Left renal pelvis (tissue), 4 donors: ENCODE results near the gene BEND3. TPM values are rescaled to one million over a fixed set of nuclear protein-coding genes. Genes with fewer than 3 reads are reported as not detected.
"Not testable (repeated sequence)": the region's sequence is repeated elsewhere in the genome, so short reads cannot be mapped to it uniquely, and the experiment has no call there.

ENCODE experiments used
- DNase-seq, 4 donors: peaks; one replicate each; pipeline ENCODE4 v3.0.0-alpha.2; 2013; ENCODE audit warnings: low read depth in 4 of 4, low spot score in 3 of 4
- polyA plus RNA-seq, 4 donors: library from polyadenylated mRNA; unstranded; fragments of 120-200 nt; gene quantifications; one replicate each; pipeline ENCODE4 v1.2.1, GENCODE V29; 2013; ENCODE audit not compliant: insufficient read length in 4 of 4

BEND3 gene
- 10 to 100 TPM in 1 of 4 donors, 1 to 10 TPM in 3; 3.8 to 11.0 (median 9.1) TPM for polyA plus RNA-seq

DNA sequence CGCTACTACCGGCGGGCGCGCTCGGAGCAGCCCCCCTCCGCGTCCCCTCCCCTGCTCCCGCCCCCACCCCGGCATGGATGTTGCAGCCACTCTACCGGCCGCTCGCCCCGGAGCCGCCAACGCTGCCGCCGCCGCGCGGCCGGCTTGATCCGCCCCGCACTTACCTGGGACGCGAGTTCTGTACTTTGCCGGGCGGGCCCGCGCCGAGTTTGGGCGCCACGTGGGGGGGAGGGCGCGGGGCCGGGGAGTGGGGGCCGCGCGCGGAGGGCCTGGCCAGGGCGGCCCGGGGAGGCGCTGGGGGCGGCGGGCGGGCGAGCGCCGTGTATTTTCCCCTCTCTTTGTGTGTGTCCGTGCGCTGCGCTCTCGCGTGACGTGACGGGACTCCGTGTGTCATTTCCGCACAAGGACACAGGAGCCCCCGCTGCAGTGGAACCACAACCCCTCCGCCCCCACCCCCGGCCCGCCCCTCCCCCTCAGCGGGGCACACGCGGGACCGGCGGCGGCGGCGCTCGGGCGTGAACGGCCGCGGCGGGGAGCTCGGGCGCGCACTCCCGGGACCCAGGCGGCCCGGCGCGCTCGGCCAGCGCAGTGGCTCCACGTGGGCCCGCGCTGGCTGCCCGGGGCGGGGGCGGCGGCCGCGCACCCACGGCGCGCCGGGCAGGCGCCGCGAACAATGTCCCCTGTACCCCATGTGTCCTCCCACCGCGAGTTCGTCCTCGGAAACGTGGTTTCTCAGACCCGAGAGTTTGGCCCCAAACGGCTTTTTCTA, at the start of gene BEND3:
TSS of gene BEND3 (minus strand) at position 590 of the 769 bp plus-strand sequence. CDS start 16,230 bp downstream, outside the sequence.
- peak in 1 of 4 donors; percentile 24 for DNase-seq

DNA sequence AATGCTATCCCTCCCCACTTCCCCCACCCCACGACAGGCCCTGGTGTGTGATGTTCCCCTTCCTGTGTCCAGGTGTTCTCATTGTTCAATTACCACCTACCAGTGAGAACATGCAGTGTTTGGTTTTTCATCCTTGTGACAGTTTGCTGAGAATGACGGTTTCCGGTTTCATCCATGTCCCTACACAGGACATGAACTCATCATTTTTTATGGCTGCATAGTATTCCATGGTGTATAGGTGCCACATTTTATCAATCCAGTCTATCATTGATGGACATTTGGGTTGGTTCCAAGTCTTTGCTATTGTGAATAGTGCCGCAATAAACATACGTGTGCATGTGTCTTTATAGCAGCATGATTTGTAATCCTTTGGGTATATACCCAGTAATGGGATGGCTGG, 49.0 kb upstream of the BEND3 start:
- DNase-seq: not testable (repeated sequence)

DNA sequence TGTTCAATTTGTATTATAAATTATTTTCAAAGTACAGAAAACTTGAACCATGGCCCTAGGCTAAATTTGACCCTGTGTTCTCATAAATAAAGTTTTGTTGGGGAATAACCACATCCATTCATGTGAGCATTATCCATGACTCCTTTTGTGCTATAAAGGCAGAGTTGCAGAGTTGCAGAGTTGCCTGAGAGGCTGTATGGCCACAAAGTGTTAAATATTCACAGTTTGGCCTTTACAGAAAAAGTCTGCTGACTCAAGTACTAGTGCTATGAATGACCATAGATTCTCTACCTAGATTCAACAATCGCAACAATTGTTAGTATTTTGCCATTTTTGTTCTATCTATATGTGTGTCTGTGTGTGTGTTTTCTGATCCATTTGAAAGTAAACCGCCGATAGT, 46.2 kb upstream of the BEND3 start:
- no peak for DNase-seq

DNA sequence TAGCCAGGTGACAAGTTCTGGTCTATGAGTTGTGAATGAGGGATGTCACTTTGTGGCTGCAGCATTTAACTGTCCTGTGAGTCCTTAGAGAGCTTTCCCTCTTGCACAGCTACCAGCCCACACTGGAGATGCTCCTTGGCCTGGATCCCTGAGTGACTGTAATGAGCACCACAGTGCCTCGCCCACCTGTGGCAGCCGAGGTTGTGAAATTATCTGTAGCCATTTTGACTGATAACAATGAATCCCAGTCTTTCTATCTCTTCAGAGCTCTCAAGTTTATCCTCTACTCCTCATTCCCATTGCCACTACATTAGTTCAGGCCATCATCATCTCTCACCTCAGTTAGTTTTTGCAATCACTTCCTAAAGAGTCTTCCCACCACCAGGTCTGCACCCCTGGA, 41.3 kb upstream of the BEND3 start:
- no peak for DNase-seq

DNA sequence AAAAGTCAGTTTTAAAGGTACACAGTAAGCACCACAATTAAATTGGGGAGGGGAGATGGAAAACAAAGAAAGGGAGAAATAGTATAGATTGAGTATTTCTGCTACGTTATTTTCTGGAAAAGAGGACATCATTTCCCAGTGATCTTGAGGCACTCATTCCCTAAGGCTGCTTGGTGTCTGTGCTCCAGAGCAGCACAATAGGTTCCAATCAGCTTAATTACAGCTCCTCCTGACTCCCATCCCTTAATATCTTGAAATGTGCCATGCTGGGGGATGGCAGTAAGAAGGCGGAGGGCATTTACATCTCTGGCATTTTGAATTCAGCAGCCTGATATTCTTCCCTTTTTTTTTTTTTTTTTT, 39.5 kb upstream of the BEND3 start:
- DNase-seq: no peak

DNA sequence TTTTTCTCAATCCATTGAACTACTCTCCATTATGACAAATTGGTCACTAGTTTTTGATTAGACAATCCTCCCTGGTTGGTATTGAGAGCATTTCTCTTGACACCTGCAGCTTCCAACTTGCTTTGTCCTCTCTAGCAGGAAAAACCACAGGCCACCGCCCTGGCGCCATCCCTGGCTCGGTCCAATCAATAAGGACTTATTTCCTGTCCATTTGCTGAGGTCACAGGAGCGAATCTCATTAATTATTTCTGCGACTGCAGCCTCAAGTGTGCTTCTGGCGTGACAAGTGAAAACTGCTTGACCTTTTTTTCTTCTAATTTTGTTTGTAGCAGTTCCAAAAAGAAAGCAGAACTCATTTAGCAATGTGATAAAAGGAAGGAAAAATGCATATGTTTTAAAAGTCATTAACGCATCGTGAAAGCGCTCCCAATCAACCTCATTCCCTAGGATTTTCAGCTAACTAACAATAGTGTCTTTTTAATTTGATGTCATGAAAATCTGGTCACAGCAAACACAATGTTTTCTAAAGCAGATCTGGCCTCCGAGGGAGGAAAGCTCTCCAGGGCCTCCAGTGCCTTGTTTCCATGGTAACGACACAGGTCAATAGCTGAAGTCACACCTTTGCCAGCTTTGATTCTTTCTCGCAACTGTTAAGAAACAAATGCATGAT, 39.0 kb upstream of the BEND3 start:
- peak in 2 of 4 donors; percentile 40 to 49 for DNase-seq

DNA sequence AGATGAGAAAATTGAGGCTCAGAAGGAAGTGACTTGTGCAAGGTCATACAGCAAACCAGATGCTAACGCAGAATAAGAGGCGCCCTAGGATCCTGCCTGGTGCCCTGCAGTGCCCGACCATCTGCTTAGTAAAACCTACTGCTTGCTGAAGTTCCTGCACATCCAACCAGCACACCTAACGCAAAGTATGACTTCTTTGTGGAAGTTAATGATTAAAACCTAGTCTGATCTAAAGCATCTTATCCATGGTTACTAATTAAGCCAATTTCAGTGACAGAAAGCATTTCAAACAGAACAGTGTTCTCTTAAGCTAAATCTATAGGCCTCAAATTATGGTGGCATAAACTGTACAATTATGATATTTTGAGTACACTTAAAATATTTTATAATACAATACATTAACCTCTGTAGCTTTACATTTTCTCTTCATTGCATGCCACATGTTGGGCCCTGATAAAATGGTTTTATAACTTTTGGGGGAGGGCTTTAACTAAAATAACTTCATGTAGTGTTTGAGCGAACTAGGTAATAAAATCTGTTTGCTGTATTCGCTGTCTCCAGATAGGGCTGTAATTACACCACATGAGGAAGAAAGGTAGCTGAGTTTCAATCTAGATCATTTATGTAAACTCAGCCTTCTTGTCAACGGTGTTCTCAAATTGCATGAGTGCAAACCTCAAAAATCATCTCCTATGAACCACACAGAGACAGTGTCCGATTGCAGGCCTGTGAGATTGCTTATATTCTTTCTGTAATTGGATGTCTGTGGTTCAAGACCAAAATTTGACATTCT, 37.5 kb upstream of the BEND3 start:
- no peak for DNase-seq

DNA sequence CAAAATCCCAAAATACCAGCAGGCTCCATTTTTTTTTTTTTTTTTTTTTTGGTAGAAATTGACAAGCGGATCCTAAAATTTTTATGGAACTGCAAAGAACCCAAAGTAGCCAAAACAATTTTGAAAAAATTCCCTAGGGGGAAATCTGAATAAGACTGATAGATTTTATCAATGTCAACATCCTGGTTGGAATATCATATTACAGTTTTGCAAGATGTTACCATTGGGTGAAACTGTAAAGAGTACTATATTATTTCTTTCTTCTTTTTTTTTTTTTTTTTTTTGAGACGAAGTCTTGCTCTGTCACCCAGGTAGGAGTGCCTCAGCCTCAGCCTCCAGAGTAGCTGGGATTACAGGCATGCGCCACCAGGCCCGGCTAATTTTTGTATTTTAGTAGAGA, 29.4 kb upstream of the BEND3 start:
- DNase-seq: no peak

DNA sequence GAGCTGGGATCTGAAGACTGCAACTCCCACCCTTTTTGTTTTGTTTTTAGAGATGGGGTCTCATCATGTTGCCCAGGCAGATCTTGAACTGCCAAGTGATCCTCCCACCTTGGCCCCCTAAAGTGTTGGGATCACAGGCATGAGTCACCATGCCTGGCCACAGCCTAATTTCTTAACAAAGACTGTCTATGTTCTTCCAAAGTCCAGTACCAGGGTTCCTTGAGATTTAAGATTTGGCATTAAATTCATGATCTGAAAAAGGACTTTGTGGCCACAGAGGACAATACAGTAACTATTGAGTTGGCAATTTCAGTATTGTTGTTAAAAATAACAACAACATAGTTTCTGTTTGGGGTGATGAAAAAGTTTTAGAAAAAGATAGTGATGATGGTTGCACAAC, 28.7 kb upstream of the BEND3 start:
- DNase-seq: no peak

DNA sequence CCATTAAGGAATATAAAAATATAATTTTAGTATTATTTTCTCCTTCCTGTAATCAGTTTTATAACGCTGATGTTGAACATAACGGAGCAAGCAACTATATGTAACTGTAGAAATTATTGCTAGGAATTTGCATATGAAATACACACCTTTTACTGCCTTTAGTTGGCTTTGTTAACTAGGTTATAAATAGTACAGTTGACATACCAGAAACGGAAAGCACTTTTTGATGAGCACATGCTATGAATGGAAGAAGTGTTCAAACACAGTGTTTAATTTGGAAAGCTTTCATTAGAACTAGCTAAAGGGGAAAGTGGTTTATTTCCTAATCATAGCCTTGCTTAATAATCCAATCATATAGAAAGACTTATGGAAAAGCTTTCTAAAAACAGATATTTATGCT, 25.3 kb upstream of the BEND3 start:
- no peak for DNase-seq

DNA sequence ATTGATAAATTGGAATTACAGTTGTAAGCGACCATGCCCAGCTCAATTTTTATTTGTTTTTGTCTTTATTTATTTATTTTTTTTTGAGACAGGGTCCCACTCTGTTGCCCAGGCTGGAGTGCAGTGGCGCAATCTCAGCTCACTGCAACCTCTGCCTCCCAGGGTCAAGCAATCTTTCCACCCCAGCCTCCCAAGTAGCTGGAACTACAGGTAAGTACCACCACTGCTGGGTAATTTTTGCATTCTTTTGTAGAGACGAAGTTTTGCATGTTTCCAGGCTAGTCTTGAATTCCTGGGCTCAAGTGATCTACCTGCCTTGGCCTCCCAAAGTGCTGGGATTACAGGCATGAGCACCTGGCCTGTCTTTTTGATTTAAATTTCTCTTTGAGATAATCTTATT, 21.0 kb upstream of the BEND3 start:
- DNase-seq: not testable (repeated sequence)

DNA sequence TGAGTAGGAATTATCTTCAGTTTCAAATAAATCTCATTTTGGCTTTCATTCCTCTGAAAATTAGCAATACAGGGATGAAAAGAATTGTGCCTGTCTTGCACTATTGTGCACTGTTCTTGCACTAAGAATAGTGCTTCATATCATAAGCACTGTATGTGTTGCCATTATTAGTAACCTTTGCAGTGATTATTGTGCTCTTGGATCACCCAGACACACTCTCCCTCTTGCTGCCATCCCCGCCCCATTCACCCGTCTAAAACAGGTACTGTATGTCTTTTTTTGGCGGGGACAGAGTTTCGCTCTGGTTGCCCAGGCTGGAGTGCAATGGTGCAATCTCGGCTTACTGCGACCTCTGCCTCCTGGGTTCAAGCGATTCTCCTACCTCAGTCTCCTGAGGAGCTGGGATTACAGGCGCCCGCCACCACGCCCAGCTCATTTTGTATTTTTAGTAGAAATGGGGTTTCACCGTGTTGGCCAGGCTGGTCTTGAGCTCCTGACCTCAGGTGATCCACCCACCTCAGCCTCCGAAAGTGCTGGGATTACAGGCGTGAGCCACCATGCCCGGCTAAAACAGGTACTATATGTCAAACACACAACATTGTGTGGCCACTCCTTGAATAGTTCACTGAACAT, 19.8 kb upstream of the BEND3 start:
- DNase-seq: not testable (repeated sequence)

DNA sequence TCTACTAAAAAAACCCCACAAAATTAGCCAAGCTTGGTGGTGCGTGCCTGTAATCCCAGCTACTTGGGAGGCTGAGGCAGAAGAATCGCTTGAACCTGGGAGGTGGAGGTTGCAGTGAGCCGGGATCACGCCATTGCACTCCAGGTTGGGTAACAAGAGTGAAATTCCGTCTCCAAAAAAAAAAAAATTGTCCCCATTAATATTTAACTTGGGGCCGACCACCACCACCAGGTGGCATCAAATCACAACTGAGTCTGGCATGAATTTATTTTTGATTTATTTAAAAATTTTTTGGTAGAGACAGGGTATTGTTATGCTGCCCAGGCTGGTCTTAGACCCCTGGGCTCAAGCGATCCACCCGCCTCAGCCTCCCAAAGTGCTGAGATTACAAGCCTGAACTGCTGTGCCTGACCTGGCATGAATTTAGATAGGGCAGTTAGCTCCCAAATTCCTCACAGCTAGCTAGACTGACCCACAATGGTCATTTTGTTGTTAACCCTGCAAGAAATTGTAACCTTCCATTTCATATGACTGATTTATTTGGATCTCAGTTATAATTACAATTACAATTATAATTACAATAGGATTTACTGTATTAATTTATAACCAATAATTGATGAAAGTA, 17.1 kb upstream of the BEND3 start:
- no peak for DNase-seq

DNA sequence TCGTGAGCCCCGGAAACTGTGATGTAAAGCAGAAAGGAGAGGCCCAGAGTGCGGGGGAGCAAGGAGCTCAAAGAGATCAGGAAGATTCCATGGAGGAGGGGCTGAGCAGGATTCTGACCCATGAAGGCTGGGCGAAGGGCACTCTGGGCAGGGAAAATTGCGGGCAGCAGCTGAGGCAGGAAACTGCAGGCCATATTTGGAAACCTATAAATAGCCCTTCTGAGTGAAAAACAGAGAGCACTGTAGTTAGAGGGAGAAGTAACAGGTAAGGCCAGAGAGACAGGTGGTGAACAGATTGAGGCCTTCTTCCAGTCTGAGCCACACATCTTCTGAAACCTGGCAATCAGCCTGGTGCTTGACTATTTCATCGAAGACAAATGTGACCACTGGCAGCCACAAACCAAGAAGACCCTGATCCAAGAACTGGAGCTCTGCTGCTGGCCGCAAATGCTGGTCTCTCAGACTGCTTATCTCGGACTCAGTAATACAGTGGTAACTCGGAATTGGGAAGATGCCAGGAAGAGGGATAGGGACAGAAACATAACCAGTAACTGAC, 14.1 kb upstream of the BEND3 start:
- DNase-seq: no peak

DNA sequence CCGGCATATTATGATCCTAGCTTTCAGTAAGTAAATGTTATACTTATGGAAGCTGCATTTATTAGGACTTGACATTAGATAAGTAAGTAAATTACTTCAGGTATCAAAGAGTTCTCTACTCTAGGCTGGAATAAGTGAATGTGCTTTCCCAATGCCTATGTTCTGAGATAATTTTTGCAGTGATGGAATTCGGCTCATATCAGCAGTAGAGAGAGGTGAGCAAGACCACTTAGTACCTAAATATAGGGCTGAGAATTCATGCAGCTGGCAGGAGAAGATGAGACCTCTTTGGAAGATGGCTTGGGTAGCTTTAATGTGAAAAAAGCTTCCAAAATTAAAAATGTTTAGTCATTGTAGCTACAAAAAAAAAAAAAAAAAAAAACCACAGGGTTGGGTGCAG, 13.3 kb upstream of the BEND3 start:
- no peak for DNase-seq

DNA sequence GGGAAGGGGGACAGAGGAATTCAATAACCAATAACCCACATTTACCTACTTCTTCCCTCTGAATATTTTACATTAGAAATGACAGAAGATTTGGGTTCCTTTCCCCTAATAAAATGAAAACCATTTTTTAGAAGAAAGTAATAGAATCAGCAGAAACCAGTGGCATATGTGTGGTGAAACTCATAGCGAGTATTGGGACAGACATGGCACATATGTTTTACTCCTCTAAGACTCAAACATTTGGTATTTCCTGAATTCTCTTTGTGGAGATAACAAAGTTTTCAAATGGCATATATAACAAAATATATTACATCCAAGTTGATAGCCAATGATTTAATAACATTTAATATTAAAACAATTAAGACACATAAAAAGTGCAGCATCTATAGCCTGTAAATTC, 12.9 kb upstream of the BEND3 start:
- DNase-seq: no peak

DNA sequence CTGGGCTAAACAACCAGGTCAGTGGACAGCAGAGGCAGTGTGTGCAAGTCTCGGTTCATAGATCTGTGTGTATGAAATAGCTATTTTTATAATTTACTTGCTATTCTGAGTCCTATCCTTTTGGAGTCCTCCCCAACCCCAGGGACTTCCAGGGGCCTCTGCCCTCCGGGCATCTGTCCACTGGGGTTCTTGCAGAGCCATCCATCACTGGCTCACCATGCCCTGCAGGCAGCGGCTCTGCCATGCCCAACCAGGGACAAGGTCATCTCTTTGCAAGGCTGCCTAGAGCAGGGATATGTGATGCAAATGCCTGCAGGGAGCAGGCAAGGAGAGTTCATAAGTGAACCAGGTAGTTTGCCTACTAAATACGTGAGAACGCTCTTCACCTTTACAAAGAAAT, 10.5 kb upstream of the BEND3 start:
- no peak for DNase-seq

DNA sequence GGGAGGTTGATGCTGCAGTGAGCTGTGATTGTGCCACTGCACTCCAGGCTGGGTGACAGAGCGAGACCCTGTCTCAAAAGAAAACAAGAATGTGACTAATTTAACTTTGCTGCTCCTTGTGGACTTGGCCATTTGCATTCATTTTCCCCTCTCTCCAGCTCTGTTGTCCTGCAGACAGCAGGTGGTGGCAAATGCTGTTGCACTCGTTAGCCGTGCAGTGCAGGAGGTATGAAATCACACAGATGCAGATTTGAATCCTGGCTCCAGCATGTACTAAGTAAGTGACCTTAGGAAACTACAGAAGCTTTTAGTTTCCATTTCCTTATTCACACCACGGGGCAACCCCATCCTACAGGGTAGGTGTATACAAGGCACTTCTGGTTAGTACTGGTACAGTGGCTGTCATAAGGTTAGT, 9.6 kb upstream of the BEND3 start:
- DNase-seq: no peak

DNA sequence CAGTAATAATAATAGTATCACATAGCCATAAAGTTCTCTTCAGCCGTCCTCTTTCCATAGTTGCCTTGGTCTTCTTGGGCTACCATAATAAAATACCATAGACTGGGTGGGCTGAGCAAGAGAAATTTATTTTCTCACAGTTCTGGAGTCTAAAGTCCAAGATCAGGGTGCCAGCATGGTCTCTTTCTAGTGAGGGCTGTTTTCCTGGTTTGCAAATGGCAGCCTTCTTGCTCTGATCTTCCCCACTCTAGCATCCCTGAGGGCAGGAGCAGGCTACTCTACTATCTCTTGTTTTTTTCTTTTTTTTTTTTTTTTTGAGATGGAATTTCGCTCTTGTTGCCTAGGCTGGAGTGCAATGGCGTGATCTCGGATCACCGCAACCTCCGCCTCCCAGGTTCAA, 8.2 kb upstream of the BEND3 start:
- DNase-seq: no peak

DNA sequence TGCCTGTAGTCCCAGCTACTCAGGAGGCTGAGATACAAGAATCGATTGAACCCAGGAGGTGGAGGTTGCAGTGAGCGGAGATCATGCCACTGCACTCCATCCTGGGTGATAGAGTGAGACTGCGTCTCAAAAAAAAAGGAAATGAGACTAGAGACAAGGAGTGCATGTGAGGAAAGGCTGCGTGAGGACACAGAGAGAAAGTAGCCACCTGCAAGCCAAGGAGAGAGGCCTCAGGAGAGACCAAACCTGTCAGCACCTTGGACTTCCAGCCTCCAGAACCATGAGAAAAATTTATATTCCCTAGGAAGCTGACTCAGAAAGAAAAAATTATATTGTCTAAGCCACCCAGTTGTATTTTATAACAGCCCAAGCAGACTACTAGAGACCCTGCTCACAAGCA, 7.4 kb upstream of the BEND3 start:
- DNase-seq: no peak
